HG03066 (cell line): ENCODE results near the gene ZSCAN2.

Source experiments
- ATAC-seq: cut with Tn5 transposase; IDR thresholded peaks from one replicate; pipeline ENCODE4 v1.9.1; 2021; ENCODE audit warnings: low read depth; ENCODE audit not compliant: unreplicated experiment

Gene ZSCAN2

GRCh38 chr15:84597296-84597695, 3.5 kb upstream of the ZSCAN2 start:
- no peak for ATAC-seq

- ATAC-seq, result peak; percentile 39
Measured at GRCh38 chr15:84598250-84598649, 2.6 kb upstream of the ZSCAN2 start.

- ATAC-seq, result no peak
Measured at GRCh38 chr15:84598993-84599392, 1.8 kb upstream of the ZSCAN2 start.

GRCh38 chr15:84599906-84600305, 903 bp upstream of the ZSCAN2 start:
- ATAC-seq, result no peak

- peak; percentile 3 for ATAC-seq
Measured at GRCh38 chr15:84600331-84600686, 500 bp upstream of the ZSCAN2 start.

- ATAC-seq, result no peak
Measured at GRCh38 chr15:84601555-84601838, 688 bp downstream of the ZSCAN2 start.

GRCh38 chr15:84603630-84604379, 3.0 kb downstream of the ZSCAN2 start:
- ATAC-seq, result no peak

- ATAC-seq, result no peak
Measured at GRCh38 chr15:84604826-84605553, 4.2 kb downstream of the ZSCAN2 start.

GRCh38 chr15:84605554-84605882, 4.7 kb downstream of the ZSCAN2 start:
- ATAC-seq, result no peak

- ATAC-seq, result no peak
Measured at GRCh38 chr15:84606653-84607120, 5.9 kb downstream of the ZSCAN2 start.

GRCh38 chr15:84608707-84609284, 8.0 kb downstream of the ZSCAN2 start:
- ATAC-seq, result no peak

- no peak for ATAC-seq
Measured at GRCh38 chr15:84609818-84610525, 9.2 kb downstream of the ZSCAN2 start.

- no peak for ATAC-seq
Measured at GRCh38 chr15:84611631-84612030, 10.8 kb downstream of the ZSCAN2 start.

GRCh38 chr15:84616235-84616634, 15.4 kb downstream of the ZSCAN2 start:
- no peak for ATAC-seq

- no peak for ATAC-seq
Measured at GRCh38 chr15:84620626-84621025, 19.8 kb downstream of the ZSCAN2 start.

GRCh38 chr15:84621358-84621979, 20.7 kb downstream of the ZSCAN2 start:
- ATAC-seq, result no peak

GRCh38 chr15:84624359-84624758, 23.6 kb downstream of the ZSCAN2 start:
- no peak for ATAC-seq

GRCh38 chr15:84625123-84625522, 24.3 kb downstream of the ZSCAN2 start:
- no peak for ATAC-seq

GRCh38 chr15:84629033-84629432, 28.2 kb downstream of the ZSCAN2 start:
- no peak for ATAC-seq

GRCh38 chr15:84631706-84632272, 31.0 kb downstream of the ZSCAN2 start:
- ATAC-seq, result no peak
